Measurements from ENCODE around the gene SMARCD1. TPM values are rescaled to one million over a fixed set of nuclear protein-coding genes. Genes with fewer than 3 reads are reported as not detected.
A peak's percentile ranks its signal among the peaks of the same experiment; 100 is the strongest.

SMARCD1 gene
- total RNA-seq, 4 donors from 2014 or later: 32.0 to 77.2 (median 45.1) TPM

DNA sequence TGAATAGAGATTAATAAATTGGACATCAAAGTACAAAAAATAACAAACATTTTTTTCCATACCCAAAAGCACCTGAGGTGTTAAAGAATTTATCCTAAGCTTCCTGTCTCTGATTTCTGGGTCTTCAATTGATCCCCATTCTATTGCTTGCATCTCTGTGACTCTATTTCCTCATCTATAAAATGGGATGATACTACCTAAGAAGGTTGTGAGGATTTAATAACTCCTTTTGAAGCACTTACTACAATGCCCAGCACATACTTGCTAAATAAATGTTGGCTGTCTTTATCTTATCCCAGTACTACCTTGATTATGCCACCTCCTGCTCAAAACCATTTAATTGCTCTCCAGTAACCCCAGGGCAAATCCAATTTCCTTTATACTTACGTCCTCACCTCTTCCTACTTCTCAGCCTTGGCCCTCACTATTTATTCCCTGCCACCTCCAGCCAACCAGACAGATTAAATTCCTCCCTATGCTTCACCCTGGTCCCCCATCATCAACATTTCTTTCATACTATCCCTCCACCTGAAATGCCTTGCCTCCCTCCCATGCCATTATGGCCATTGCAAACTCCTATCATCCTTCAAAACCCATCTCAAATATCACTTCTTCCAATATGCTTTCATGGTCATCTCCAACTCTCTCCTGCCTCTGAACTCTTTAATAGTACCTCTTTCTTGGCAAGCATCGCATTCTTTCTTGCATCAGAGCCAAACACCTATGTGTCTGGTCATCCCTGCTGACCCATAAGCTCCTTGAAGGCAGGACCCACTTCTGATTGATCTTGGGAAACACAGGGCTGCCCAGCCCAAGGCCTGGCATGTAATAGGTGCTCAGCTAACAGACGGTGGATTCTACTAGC is 35.7 kb upstream of the SMARCD1 start:
- WGBS, 2 donors: 80 to 88% methylated on average over 3 of the region's 3 CpGs
- TF ChIP-seq, protein P1, sequence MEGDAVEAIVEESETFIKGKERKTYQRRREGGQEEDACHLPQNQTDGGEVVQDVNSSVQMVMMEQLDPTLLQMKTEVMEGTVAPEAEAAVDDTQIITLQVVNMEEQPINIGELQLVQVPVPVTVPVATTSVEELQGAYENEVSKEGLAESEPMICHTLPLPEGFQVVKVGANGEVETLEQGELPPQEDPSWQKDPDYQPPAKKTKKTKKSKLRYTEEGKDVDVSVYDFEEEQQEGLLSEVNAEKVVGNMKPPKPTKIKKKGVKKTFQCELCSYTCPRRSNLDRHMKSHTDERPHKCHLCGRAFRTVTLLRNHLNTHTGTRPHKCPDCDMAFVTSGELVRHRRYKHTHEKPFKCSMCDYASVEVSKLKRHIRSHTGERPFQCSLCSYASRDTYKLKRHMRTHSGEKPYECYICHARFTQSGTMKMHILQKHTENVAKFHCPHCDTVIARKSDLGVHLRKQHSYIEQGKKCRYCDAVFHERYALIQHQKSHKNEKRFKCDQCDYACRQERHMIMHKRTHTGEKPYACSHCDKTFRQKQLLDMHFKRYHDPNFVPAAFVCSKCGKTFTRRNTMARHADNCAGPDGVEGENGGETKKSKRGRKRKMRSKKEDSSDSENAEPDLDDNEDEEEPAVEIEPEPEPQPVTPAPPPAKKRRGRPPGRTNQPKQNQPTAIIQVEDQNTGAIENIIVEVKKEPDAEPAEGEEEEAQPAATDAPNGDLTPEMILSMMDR (IDR thresholded peaks at IDR 0.05): no peak
- no peak for TF ChIP-seq POLR2A (IDR thresholded peaks at IDR 0.05)
- intact Hi-C loops (cut with DNase I; ENCODE audit: low total_unique reads): loop anchor here (5.0 to 10.0 kb wide), 2 partner anchors 77 to 275 kb away; partner anchors contain the start of gene AQP6

DNA sequence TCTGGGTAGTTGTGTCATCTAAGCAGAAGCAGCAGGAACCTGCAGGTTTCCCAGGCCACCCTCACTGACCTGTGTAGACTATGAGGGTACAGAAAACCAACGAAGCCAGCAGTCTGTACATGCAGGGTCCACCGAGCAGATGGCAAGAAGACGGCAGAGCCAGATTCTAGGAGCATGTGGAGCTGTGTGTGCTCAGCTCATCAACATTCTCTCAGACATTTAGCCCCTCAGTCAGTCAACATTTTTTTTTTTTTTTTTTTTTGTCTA is 35.1 kb upstream of the SMARCD1 start:
- no peak overlapping the region for H3K4me3 ChIP-seq (ENCODE audit: low read depth, poor library complexity, severe bottlenecking)
- intact Hi-C loops (cut with DNase I; ENCODE audit: low total_unique reads): loop anchor here (5.0 to 10.0 kb wide), 2 partner anchors 78 to 275 kb away; partner anchors contain the start of gene AQP6
- DNase-seq (ENCODE audit: low spot score in 2 of 2): no peak
- WGBS, 2 donors: 85 to 88% methylated on average over 3 of the region's 3 CpGs
- TF ChIP-seq, protein P1 (IDR thresholded peaks at IDR 0.05): no peak
- no peak for TF ChIP-seq POLR2A (IDR thresholded peaks at IDR 0.05)

More for the DNA sequence above, 35.7 kb upstream of the SMARCD1 start:
- H3K4me3 ChIP-seq (ENCODE audit: low read depth, poor library complexity, severe bottlenecking): no peak overlapping the region
- no peak for DNase-seq (ENCODE audit: low spot score in 2 of 2)

DNA sequence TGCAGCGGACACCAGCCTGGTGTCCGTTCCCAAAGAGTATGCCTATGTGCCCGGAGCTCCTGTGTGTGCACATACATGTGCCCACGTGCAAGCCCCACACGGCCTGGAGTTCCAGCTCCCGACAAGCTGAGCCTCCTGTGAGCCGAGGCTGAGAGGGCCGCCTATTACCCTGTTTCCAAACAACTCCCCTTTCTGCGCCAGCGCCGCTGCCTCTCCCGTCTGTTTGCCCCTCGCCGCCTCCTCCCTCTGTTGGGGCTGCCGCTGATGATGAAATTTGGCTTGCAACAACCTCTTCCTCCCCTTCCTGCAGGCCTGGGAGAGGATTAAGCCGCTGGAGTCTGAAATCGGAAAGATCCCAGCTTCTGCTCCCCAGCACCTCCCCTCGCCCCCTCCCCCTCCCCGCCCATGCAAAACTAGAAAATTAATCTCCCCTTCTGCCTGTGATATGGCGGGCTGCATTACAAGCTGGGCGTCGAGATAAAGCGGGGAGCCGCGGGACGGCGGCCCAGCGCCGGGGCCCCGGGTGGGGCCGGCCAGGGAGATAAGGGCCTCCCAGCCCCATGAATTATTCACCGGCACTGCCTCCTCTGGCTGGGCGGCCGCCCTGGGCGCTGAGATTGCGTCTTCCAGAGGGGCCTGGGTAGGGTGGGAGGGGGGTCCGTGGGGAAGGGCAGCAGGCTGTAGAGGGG is 34.6 kb upstream of the SMARCD1 start:
- no peak overlapping the region for H3K4me3 ChIP-seq (ENCODE audit: low read depth, poor library complexity, severe bottlenecking)
- peak; percentile 41 to 93 for DNase-seq (ENCODE audit: low spot score in 2 of 2)
- WGBS, 2 donors: 5 to 17% methylated on average over 31 to 33 of the region's 37 CpGs
- intact Hi-C loops (cut with DNase I; ENCODE audit: low total_unique reads): loop anchor here (5.0 to 10.0 kb wide), 2 partner anchors 78 to 276 kb away; partner anchors contain the start of gene AQP6
- TF ChIP-seq, protein P1 (IDR thresholded peaks at IDR 0.05): no peak
- TF ChIP-seq POLR2A (IDR thresholded peaks at IDR 0.05): no peak

DNA sequence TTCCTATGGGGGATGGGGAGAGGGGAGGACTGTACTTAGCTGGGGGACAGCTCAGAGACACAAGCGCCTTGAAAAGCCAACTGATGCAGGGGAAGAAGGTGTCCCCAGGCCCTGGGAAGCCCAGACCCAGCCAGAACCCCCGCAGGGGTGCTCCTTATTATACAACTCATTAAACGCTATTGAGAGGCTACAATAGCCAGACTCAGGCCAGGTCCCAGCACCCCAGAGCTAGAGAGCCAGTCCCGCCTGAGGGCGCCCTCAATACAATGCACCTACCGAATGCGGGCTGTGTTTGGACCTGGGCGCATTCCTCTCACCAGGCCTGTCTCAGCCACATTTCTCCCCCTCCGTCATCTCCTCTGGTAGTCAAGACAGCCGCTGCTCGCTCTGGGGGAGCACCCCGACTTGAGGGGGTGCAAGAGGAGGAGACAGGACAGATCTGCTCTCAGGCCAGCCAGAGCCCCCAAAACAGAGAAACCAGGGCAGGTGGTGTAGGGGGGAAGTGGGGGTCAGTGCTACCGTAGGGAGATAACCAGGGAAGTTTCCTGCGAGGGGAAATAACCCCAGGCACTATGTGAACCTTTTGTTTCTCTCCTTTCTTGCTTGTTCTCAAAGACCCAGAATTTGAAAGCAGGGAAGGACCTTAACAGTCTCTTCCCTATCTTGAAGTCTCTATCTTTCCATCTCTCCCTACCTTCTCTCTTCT is 33.9 kb upstream of the SMARCD1 start:
- no peak overlapping the region for H3K4me3 ChIP-seq (ENCODE audit: low read depth, poor library complexity, severe bottlenecking)
- DNase-seq (ENCODE audit: low spot score in 2 of 2): no peak
- 74 to 79% methylated on average over 14 of the region's 14 CpGs for WGBS, 2 donors
- TF ChIP-seq POLR2A (IDR thresholded peaks at IDR 0.05): no peak
- TF ChIP-seq, protein P1 (IDR thresholded peaks at IDR 0.05): no peak
- intact Hi-C loops (cut with DNase I; ENCODE audit: low total_unique reads): loop anchor here (5.0 to 10.0 kb wide), 2 partner anchors 79 to 276 kb away; partner anchors contain the start of gene AQP6

DNA sequence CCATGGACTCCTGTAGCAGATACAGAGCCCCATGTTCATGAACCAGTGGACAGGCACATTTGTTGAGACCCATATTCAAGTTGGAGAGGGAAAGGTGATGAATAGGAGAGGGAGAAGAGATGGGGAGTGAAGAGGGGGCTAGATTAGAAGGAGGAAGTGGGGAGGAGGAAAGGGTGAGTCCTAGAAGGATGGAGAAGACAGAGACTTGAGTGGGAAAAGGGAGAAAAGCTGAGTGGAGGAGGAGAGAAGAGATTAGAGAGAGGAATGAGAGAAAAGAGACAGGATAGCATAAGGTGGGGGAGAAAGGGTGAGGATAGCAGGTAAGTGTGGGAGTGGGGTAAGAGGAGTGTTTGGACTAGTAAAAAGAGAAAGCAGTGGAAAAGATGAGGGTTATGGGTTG is 32.6 kb upstream of the SMARCD1 start:
- H3K4me3 ChIP-seq (ENCODE audit: low read depth, poor library complexity, severe bottlenecking): no peak overlapping the region
- DNase-seq (ENCODE audit: low spot score in 2 of 2): no peak
- intact Hi-C loops (cut with DNase I; ENCODE audit: low total_unique reads): loop anchor here (5.0 to 10.0 kb wide), 2 partner anchors 80 to 278 kb away; partner anchors contain the start of gene AQP6
- TF ChIP-seq POLR2A (IDR thresholded peaks at IDR 0.05): no peak
- TF ChIP-seq, protein P1 (IDR thresholded peaks at IDR 0.05): no peak

Measured in lower leg skin (tissue), 4 donors.